NCI-H526 treated with DMSO at 0.1 percent for 48 hours (cell line): ENCODE results near the gene KRTCAP2.
"Not testable (repeated sequence)": the region's sequence is repeated elsewhere in the genome, so short reads cannot be mapped to it uniquely, and the experiment has no call there.

Source experiments
- DNase-seq: peaks from one replicate; lab custom pipeline; 2025; lab: John Stamatoyannopoulos, UW

KRTCAP2 gene

GRCh38 chr1:155172732-155173477, at the start of gene KRTCAP2:
TSS of gene KRTCAP2 (minus strand) at chr1:155173304. CDS start at chr1:155173224, 80 bp downstream.
- peak; percentile 99 for DNase-seq

- not testable (repeated sequence) for DNase-seq
Observed at GRCh38 chr1:155220211-155220965, 47.3 kb upstream of the KRTCAP2 start.

GRCh38 chr1:155219592-155220031, 46.5 kb upstream of the KRTCAP2 start:
- no peak for DNase-seq

- DNase-seq: peak; percentile 54
Observed at GRCh38 chr1:155218854-155219591, 45.9 kb upstream of the KRTCAP2 start.

GRCh38 chr1:155214702-155215101, 41.6 kb upstream of the KRTCAP2 start:
- not testable (repeated sequence) for DNase-seq

- not testable (repeated sequence) for DNase-seq
Observed at GRCh38 chr1:155212051-155212440, 38.9 kb upstream of the KRTCAP2 start.

- DNase-seq: not testable (repeated sequence)
Observed at GRCh38 chr1:155211381-155212050, 38.4 kb upstream of the KRTCAP2 start.

- DNase-seq: no peak
Observed at GRCh38 chr1:155210314-155211104, 37.4 kb upstream of the KRTCAP2 start.

GRCh38 chr1:155209312-155209721, 36.2 kb upstream of the KRTCAP2 start:
- DNase-seq: no peak

GRCh38 chr1:155208541-155209311, 35.6 kb upstream of the KRTCAP2 start, which contains the start of gene MTX1:
TSS of gene MTX1 (plus strand) at chr1:155208695. CDS start at chr1:155208805, 110 bp downstream.
- peak; percentile 85 for DNase-seq

- DNase-seq: no peak
Observed at GRCh38 chr1:155207806-155208540, 34.9 kb upstream of the KRTCAP2 start, which contains the start of gene THBS3. TSS of gene THBS3 (minus strand) at chr1:155207897. CDS start at chr1:155207876, 21 bp downstream.

GRCh38 chr1:155206891-155207805, 34.0 kb upstream of the KRTCAP2 start:
- DNase-seq: peak; percentile 90

GRCh38 chr1:155205969-155206593, 33.0 kb upstream of the KRTCAP2 start:
- DNase-seq: no peak

- DNase-seq: no peak
Observed at GRCh38 chr1:155205035-155205434, 31.9 kb upstream of the KRTCAP2 start.

GRCh38 chr1:155202731-155203515, 29.8 kb upstream of the KRTCAP2 start:
- DNase-seq: no peak

GRCh38 chr1:155202198-155202597, 29.1 kb upstream of the KRTCAP2 start:
- DNase-seq: no peak

GRCh38 chr1:155200920-155201319, 27.8 kb upstream of the KRTCAP2 start:
- no peak for DNase-seq
